ENCODE measurements around the gene CCNY. TPM values are rescaled to one million over a fixed set of nuclear protein-coding genes. Genes with fewer than 3 reads are reported as not detected.

The CCNY gene
- total RNA-seq, 1 experiment from 2014 or later = 53.3 TPM

- TF ChIP-seq AFF4 (CRISPR knock-in tag; IDR thresholded peaks at IDR 0.05; ENCODE audit: borderline replicate concordance) = no peak
- TF ChIP-seq USF1 (CRISPR knock-in tag; IDR thresholded peaks at IDR 0.05) = no peak
- TF ChIP-seq ZNF232 (CRISPR knock-in tag; IDR thresholded peaks at IDR 0.05) = no peak
- TF ChIP-seq, protein P1, sequence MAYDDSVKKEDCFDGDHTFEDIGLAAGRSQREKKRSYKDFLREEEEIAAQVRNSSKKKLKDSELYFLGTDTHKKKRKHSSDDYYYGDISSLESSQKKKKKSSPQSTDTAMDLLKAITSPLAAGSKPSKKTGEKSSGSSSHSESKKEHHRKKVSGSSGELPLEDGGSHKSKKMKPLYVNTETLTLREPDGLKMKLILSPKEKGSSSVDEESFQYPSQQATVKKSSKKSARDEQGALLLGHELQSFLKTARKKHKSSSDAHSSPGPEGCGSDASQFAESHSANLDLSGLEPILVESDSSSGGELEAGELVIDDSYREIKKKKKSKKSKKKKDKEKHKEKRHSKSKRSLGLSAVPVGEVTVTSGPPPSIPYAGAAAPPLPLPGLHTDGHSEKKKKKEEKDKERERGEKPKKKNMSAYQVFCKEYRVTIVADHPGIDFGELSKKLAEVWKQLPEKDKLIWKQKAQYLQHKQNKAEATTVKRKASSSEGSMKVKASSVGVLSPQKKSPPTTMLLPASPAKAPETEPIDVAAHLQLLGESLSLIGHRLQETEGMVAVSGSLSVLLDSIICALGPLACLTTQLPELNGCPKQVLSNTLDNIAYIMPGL (CRISPR knock-in tag; IDR thresholded peaks at IDR 0.05) = no peak
- TF ChIP-seq FOXJ3 (CRISPR knock-in tag; IDR thresholded peaks at IDR 0.05; ENCODE audit: borderline replicate concordance) = no peak
- TF ChIP-seq ZNF263 (CRISPR knock-in tag; IDR thresholded peaks at IDR 0.05; ENCODE audit: low read depth) = no peak
Observed at GRCh38 chr10:35289198-35289597, 47.1 kb upstream of the CCNY start (continued).

GRCh38 chr10:35294506-35294905, 41.8 kb upstream of the CCNY start:
- TF ChIP-seq JUN (CRISPR knock-in tag; IDR thresholded peaks at IDR 0.05) (no peak), ESRRA (CRISPR knock-in tag; IDR thresholded peaks at IDR 0.05; ENCODE audit: borderline replicate concordance) (no peak), ZNF138 (CRISPR knock-in tag; conservative IDR thresholded peaks at IDR 0.05) (no peak), RORB (CRISPR knock-in tag; IDR thresholded peaks at IDR 0.05) (no peak), CREM (CRISPR knock-in tag; IDR thresholded peaks at IDR 0.05) (no peak), IRF1 (CRISPR knock-in tag; IDR thresholded peaks at IDR 0.05) (no peak), FOXJ3 (CRISPR knock-in tag; IDR thresholded peaks at IDR 0.05; ENCODE audit: borderline replicate concordance) (no peak), USF1 (CRISPR knock-in tag; IDR thresholded peaks at IDR 0.05) (no peak), ELF4 (CRISPR knock-in tag; IDR thresholded peaks at IDR 0.05; ENCODE audit: low read depth) (no peak), MXD4 (CRISPR knock-in tag; IDR thresholded peaks at IDR 0.05; ENCODE audit: borderline replicate concordance) (no peak), NFE2L1 (CRISPR knock-in tag; IDR thresholded peaks at IDR 0.05) (no peak), E2F5 (CRISPR knock-in tag; IDR thresholded peaks at IDR 0.05) (no peak), ZMAT4 (CRISPR knock-in tag; IDR thresholded peaks at IDR 0.05) (no peak), PRRX2 (CRISPR knock-in tag; IDR thresholded peaks at IDR 0.05) (no peak)
- TF ChIP-seq, protein P2, sequence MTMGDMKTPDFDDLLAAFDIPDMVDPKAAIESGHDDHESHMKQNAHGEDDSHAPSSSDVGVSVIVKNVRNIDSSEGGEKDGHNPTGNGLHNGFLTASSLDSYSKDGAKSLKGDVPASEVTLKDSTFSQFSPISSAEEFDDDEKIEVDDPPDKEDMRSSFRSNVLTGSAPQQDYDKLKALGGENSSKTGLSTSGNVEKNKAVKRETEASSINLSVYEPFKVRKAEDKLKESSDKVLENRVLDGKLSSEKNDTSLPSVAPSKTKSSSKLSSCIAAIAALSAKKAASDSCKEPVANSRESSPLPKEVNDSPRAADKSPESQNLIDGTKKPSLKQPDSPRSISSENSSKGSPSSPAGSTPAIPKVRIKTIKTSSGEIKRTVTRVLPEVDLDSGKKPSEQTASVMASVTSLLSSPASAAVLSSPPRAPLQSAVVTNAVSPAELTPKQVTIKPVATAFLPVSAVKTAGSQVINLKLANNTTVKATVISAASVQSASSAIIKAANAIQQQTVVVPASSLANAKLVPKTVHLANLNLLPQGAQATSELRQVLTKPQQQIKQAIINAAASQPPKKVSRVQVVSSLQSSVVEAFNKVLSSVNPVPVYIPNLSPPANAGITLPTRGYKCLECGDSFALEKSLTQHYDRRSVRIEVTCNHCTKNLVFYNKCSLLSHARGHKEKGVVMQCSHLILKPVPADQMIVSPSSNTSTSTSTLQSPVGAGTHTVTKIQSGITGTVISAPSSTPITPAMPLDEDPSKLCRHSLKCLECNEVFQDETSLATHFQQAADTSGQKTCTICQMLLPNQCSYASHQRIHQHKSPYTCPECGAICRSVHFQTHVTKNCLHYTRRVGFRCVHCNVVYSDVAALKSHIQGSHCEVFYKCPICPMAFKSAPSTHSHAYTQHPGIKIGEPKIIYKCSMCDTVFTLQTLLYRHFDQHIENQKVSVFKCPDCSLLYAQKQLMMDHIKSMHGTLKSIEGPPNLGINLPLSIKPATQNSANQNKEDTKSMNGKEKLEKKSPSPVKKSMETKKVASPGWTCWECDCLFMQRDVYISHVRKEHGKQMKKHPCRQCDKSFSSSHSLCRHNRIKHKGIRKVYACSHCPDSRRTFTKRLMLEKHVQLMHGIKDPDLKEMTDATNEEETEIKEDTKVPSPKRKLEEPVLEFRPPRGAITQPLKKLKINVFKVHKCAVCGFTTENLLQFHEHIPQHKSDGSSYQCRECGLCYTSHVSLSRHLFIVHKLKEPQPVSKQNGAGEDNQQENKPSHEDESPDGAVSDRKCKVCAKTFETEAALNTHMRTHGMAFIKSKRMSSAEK (CRISPR knock-in tag; IDR thresholded peaks at IDR 0.05; ENCODE audit: borderline replicate concordance) = no peak
- ATAC-seq (no peak), DNase-seq (ENCODE audit: low spot score) (no peak)
- Mint-ChIP-seq H3K4me1 (no peaks in the 10 kb centered on the region), H3K4me3 (no peak overlapping the region), H3K9me3 (peaks cover 16% of the 10 kb centered on the region), H3K27me3 (ENCODE audit: low read depth) (no peaks in the 10 kb centered on the region; the same call in 1 of the 2 replicates), H3K36me3 (no peaks in the 10 kb centered on the region), H3K27ac (no peak overlapping the region)
- ChIA-PET CTCF (no interaction called here), POLR2A (no interaction called here)

All from WTC11 (cell line).